Measurements from ENCODE around the gene APCDD1. TPM values are rescaled to one million over a fixed set of nuclear protein-coding genes. Genes with fewer than 3 reads are reported as not detected.

APCDD1 gene
- total RNA-seq, 2 donors from 2014 or later: 41.0 to 126 TPM

DNA sequence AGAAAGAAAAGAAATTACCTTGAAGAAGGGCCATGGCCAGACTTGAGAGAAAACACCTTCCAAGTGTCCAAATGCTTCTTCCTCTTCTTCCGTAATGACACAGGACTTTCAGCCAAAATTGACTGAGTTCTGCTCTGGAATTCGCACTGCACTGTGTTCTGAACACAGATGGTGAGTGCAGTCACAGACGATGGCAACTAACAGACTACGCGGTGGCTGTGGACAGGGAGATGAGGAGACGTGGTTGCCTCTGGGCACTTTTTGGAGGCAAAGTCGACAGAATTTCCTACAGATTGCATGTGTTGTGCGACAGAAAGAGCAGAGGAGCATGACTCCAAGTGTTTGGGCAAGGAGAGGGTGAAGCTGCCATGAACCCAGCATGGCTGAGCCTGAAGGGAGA is 67.1 kb downstream of the APCDD1 start:
- intact Hi-C loops (cut with DNase I): loop anchor here (10.0 kb wide), 2 partner anchors 717 to 817 kb away; partner anchors contain the start of gene RAB31
- H3K27me3 ChIP-seq (replicated peaks; ENCODE audit: insufficient read depth): no peaks in the 10 kb centered on the region
- no peak overlapping the region for H3K27ac ChIP-seq
- TF ChIP-seq POLR2A (IDR thresholded peaks at IDR 0.05): no peak
- TF ChIP-seq CTCF (IDR thresholded peaks at IDR 0.05): no peak
- TF ChIP-seq POLR2AphosphoS5 (IDR thresholded peaks at IDR 0.05): no peak
- no peaks in the 10 kb centered on the region for H3K9me3 ChIP-seq
- DNase-seq (ENCODE audit: low spot score): no peak
- H3K4me3 ChIP-seq: no peak overlapping the region
- H3K4me1 ChIP-seq (replicated peaks): peaks cover 3% of the 10 kb centered on the region
- 84% methylated on average over 8 of the region's 8 CpGs for WGBS
- H3K36me3 ChIP-seq: no peaks in the 10 kb centered on the region

GRCh38 chr18:10522574-10522973 is 68.1 kb downstream of the APCDD1 start:
- intact Hi-C loops (cut with DNase I): loop anchor here (10.0 kb wide), 2 partner anchors 718 to 818 kb away; partner anchors contain the start of gene RAB31
- H3K9me3 ChIP-seq: no peaks in the 10 kb centered on the region
- WGBS: 82% methylated on average over 2 of the region's 2 CpGs
- H3K27me3 ChIP-seq (replicated peaks; ENCODE audit: insufficient read depth): no peaks in the 10 kb centered on the region
- TF ChIP-seq CTCF (IDR thresholded peaks at IDR 0.05): no peak
- no peak for TF ChIP-seq POLR2AphosphoS5 (IDR thresholded peaks at IDR 0.05)
- TF ChIP-seq POLR2A (IDR thresholded peaks at IDR 0.05): no peak
- no peak for DNase-seq (ENCODE audit: low spot score)
- peaks cover 3% of the 10 kb centered on the region for H3K4me1 ChIP-seq (replicated peaks)
- no peak overlapping the region for H3K4me3 ChIP-seq
- no peak overlapping the region for H3K27ac ChIP-seq
- H3K36me3 ChIP-seq: no peaks in the 10 kb centered on the region

- H3K36me3 ChIP-seq: no peaks in the 10 kb centered on the region
- WGBS: 89% methylated on average over 4 of the region's 4 CpGs
- TF ChIP-seq POLR2A (IDR thresholded peaks at IDR 0.05) (no peak), CTCF (IDR thresholded peaks at IDR 0.05) (no peak), POLR2AphosphoS5 (IDR thresholded peaks at IDR 0.05) (no peak)
- intact Hi-C loops (cut with DNase I): loop anchor here (10.0 kb wide), 2 partner anchors 719 to 819 kb away; partner anchors contain the start of gene RAB31
- peaks cover 3% of the 10 kb centered on the region for H3K4me1 ChIP-seq (replicated peaks)
- no peak for DNase-seq (ENCODE audit: low spot score)
- no peak overlapping the region for H3K4me3 ChIP-seq
- no peaks in the 10 kb centered on the region for H3K9me3 ChIP-seq
- no peak overlapping the region for H3K27ac ChIP-seq
- H3K27me3 ChIP-seq (replicated peaks; ENCODE audit: insufficient read depth): no peaks in the 10 kb centered on the region
Measured at GRCh38 chr18:10523544-10523943, 69.1 kb downstream of the APCDD1 start.

GRCh38 chr18:10524507-10525370 is 70.3 kb downstream of the APCDD1 start:
- 61% methylated on average over 11 of the region's 11 CpGs for WGBS
- H3K4me3 ChIP-seq: no peak overlapping the region
- no peak for DNase-seq (ENCODE audit: low spot score)
- no peaks in the 10 kb centered on the region for H3K36me3 ChIP-seq
- intact Hi-C loops (cut with DNase I): loop anchor here (10.0 kb wide), 2 partner anchors 720 to 820 kb away; partner anchors contain the start of gene RAB31
- no peaks in the 10 kb centered on the region for H3K4me1 ChIP-seq (replicated peaks)
- no peaks in the 10 kb centered on the region for H3K27me3 ChIP-seq (replicated peaks; ENCODE audit: insufficient read depth)
- H3K27ac ChIP-seq: no peak overlapping the region
- no peak for TF ChIP-seq CTCF (IDR thresholded peaks at IDR 0.05)
- TF ChIP-seq POLR2A (IDR thresholded peaks at IDR 0.05): no peak
- no peak for TF ChIP-seq POLR2AphosphoS5 (IDR thresholded peaks at IDR 0.05)
- no peaks in the 10 kb centered on the region for H3K9me3 ChIP-seq
